NCI-H2171 treated with DMSO at 0.1 percent for 48 hours (cell line): Measurements from ENCODE around the gene PRRC2B.
"Not testable (repeated sequence)": the region's sequence is repeated elsewhere in the genome, so short reads cannot be mapped to it uniquely, and the experiment has no call there.

ENCODE experiments used
- DNase-seq: peaks from one replicate; lab custom pipeline; 2025; lab: John Stamatoyannopoulos, UW

Gene PRRC2B

GRCh38 chr9:131386281-131386680 is 7.6 kb upstream of the PRRC2B start:
- no peak for DNase-seq

GRCh38 chr9:131387394-131387793 is 6.5 kb upstream of the PRRC2B start:
- no peak for DNase-seq

GRCh38 chr9:131391020-131391419 is 2.9 kb upstream of the PRRC2B start:
- no peak for DNase-seq

- DNase-seq: no peak
Measured at GRCh38 chr9:131391504-131391903, 2.4 kb upstream of the PRRC2B start.

GRCh38 chr9:131394464-131395156 is 724 bp downstream of the PRRC2B start:
- peak; percentile 58 for DNase-seq

GRCh38 chr9:131395157-131396098 is 1.5 kb downstream of the PRRC2B start:
- peak; percentile 75 for DNase-seq

GRCh38 chr9:131396099-131396479 is 2.2 kb downstream of the PRRC2B start:
- not testable (repeated sequence) for DNase-seq

- DNase-seq: no peak
Measured at GRCh38 chr9:131396626-131397025, 2.7 kb downstream of the PRRC2B start.

GRCh38 chr9:131397100-131397790 is 3.4 kb downstream of the PRRC2B start:
- DNase-seq: no peak

- DNase-seq: no peak
Measured at GRCh38 chr9:131398204-131398603, 4.3 kb downstream of the PRRC2B start.

- DNase-seq: no peak
Measured at GRCh38 chr9:131399972-131400371, 6.1 kb downstream of the PRRC2B start.

GRCh38 chr9:131400627-131401026 is 6.7 kb downstream of the PRRC2B start:
- no peak for DNase-seq

GRCh38 chr9:131402073-131402472 is 8.2 kb downstream of the PRRC2B start:
- DNase-seq: peak; percentile 76

- peak; percentile 66 for DNase-seq
Measured at GRCh38 chr9:131402738-131403492, 9.0 kb downstream of the PRRC2B start.

GRCh38 chr9:131403493-131403773 is 9.5 kb downstream of the PRRC2B start:
- peak; percentile 80 for DNase-seq

- no peak for DNase-seq
Measured at GRCh38 chr9:131404581-131404980, 10.7 kb downstream of the PRRC2B start.

GRCh38 chr9:131404987-131405386 is 11.1 kb downstream of the PRRC2B start:
- no peak for DNase-seq

GRCh38 chr9:131405428-131405827 is 11.5 kb downstream of the PRRC2B start:
- no peak for DNase-seq

GRCh38 chr9:131405858-131406537 is 12.1 kb downstream of the PRRC2B start:
- DNase-seq: peak; percentile 47

GRCh38 chr9:131406563-131407436 is 12.9 kb downstream of the PRRC2B start:
- DNase-seq: no peak
